Hair follicle dermal papilla cell (primary cell): Measurements from ENCODE around the gene DBH. TPM values are rescaled to one million over a fixed set of nuclear protein-coding genes. Genes with fewer than 3 reads are reported as not detected.

Source experiments
- total RNA-seq: library from RNA; depleted of rRNA; stranded (reverse); fragments of >200 nt; gene quantifications from 2 replicates; pipeline ENCODE4 v1.2.3, GENCODE V29; 2012

Gene DBH
- not detected in 2 replicates for total RNA-seq

GRCh38 chr9:133635533-133636531 lies at the start of gene DBH:
DBH (plus strand) TSS chr9:133636363; CDS start chr9:133636372, 9 bp downstream.

GRCh38 chr9:133609311-133610098 lies 26.7 kb upstream of the DBH start, which contains the start of gene FAM163B:
FAM163B (minus strand) TSS chr9:133609389; CDS start chr9:133580223, 29,166 bp downstream.

Other genes with a start within 250 kb of the DBH start
- 14.6 and 15.2 TPM in 2 replicates for gene REXO4, start 218.4 kb upstream of the DBH start, total RNA-seq
- 1.8 and 2.4 TPM in 2 replicates for gene ADAMTS13, start 214.0 kb upstream of the DBH start, total RNA-seq
- gene CACFD1, start 176.4 kb upstream of the DBH start, total RNA-seq = 12.1 and 13.3 TPM in 2 replicates
- 35.5 and 41.3 TPM in 2 replicates for gene SLC2A6, start 157.3 kb upstream of the DBH start, total RNA-seq
- gene MYMK, start 111.4 kb upstream of the DBH start, total RNA-seq = not detected in 2 replicates
- under 0.01 TPM in 1 of 2 replicates, not detected in the other for gene ADAMTSL2, start 101.7 kb upstream of the DBH start, total RNA-seq
- not detected in 2 replicates for gene FAM163B, start 27.0 kb upstream of the DBH start, total RNA-seq
- gene SARDH, start 102.0 kb downstream of the DBH start, total RNA-seq = 1.5 and 1.9 TPM in 2 replicates